H1 (cell line): ENCODE measurements around the gene ALDH3A1. TPM values are rescaled to one million over a fixed set of nuclear protein-coding genes. Genes with fewer than 3 reads are reported as not detected.

Experiments
- CTCF ChIA-PET: fragments of 300-600 bp; sonication (Branson Sonifier 250); formaldehyde crosslinking; loops from one replicate; lab custom pipeline; 2021; ENCODE audit not compliant: partially characterized antibody; lab: Charles Lee
- POLR2A ChIA-PET: fragments of 300-600 bp; sonication (Branson Sonifier 250); formaldehyde crosslinking; loops from one replicate; lab custom pipeline; 2021; ENCODE audit warnings: inconsistent platforms; ENCODE audit not compliant: partially characterized antibody; lab: Charles Lee
- DNase-seq, 2 experiments: peaks; one replicate each; pipeline versions ENCODE4 v3.0.0 to v3.0.0-alpha.2; 2010 to 2022; ENCODE audit warnings: low spot score in 2 of 2, low read depth in 1 of 2, mixed read lengths in 1 of 2
- FAIRE-seq: peaks from 2 replicates; lab custom pipeline; 2011; peaks lifted over from hg19 to GRCh38; lab: Jason Lieb, UNC
- H2AFZ ChIP-seq: 2 replicates; pipeline ENCODE4 v1.8.1; 2012; ENCODE audit warnings: low read length, inconsistent platforms
- H2AK5ac ChIP-seq: 2 replicates; pipeline ENCODE4 v1.6.1; 2013; ENCODE audit warnings: low read depth, low read length
- H2BK120ac ChIP-seq: replicated peaks from 2 replicates; pipeline ENCODE3; 2013; ENCODE audit warnings: low read depth, low read length, inconsistent platforms
- H2BK12ac ChIP-seq: 2 replicates; pipeline ENCODE4 v1.6.1; 2013; ENCODE audit warnings: low read depth, low read length
- H2BK15ac ChIP-seq: 2 replicates; pipeline ENCODE4 v1.6.1; 2013; ENCODE audit warnings: low read length
- H2BK20ac ChIP-seq: 2 replicates; pipeline ENCODE4 v1.6.1; 2013; ENCODE audit warnings: low read length
- H2BK5ac ChIP-seq: 2 replicates; pipeline ENCODE4 v1.6.1; 2013; ENCODE audit warnings: low read depth, low read length
- H3K14ac ChIP-seq: 2 replicates; pipeline ENCODE4 v1.6.1; 2013; ENCODE audit warnings: inconsistent platforms; ENCODE audit not compliant: insufficient read length
- H3K18ac ChIP-seq: 2 replicates; pipeline ENCODE4 v1.6.1; 2013; ENCODE audit warnings: low read length; ENCODE audit errors: extremely low read depth
- H3K23ac ChIP-seq: 2 replicates; pipeline ENCODE4 v1.6.1; 2013; ENCODE audit warnings: inconsistent platforms; ENCODE audit not compliant: insufficient read length
- H3K23me2 ChIP-seq: 2 replicates; pipeline ENCODE4 v1.6.1; 2013; ENCODE audit warnings: low read depth, low read length
- H3K27ac ChIP-seq: 2 replicates; pipeline ENCODE4 v1.6.1; 2011; ENCODE audit warnings: low read depth, low read length, inconsistent platforms
- H3K27me3 ChIP-seq, 4 experiments: replicated peaks in 1 of 4; 1 replicate in 1 of 4; 2 replicates in 3 of 4; pipeline versions ENCODE4 v1.6.1 to v1.8.1; 2011 to 2013; ENCODE audit warnings: low read length in 3 of 4, mild to moderate bottlenecking in 3 of 4, inconsistent platforms in 2 of 4, mixed read lengths in 2 of 4, moderate library complexity in 1 of 4; ENCODE audit not compliant: control insufficient read depth in 3 of 4, insufficient read depth in 3 of 4; ENCODE audit errors: extremely low read depth in 1 of 4
- H3K36me3 ChIP-seq, 4 experiments: 2 replicates each; pipeline versions ENCODE4 v1.6.1 to v1.8.1; 2011 to 2013; ENCODE audit warnings: mild to moderate bottlenecking in 4 of 4, low read length in 3 of 4, moderate library complexity in 2 of 4, control low read depth in 1 of 4, inconsistent platforms in 1 of 4; ENCODE audit not compliant: insufficient read depth in 4 of 4, control insufficient read depth in 2 of 4
- H3K4ac ChIP-seq: replicated peaks from 2 replicates; pipeline ENCODE3; 2013; ENCODE audit warnings: low read length, low read depth, mixed read lengths, inconsistent platforms; ENCODE audit not compliant: insufficient read length
- H3K4me1 ChIP-seq, 4 experiments: replicated peaks in 1 of 4; 1 replicate in 1 of 4; 2 replicates in 3 of 4; pipeline versions ENCODE4 v1.6.1 to v1.8.1; 2011 to 2013; ENCODE audit warnings: low read length in 3 of 4, inconsistent platforms in 2 of 4, mixed read lengths in 1 of 4; ENCODE audit not compliant: insufficient read depth in 4 of 4, control insufficient read depth in 3 of 4
- H3K4me2 ChIP-seq, 2 experiments: 2 replicates each; pipeline versions ENCODE4 v1.6.1 to v1.8.1; 2011 to 2013; ENCODE audit warnings: low read depth in 2 of 2, low read length in 2 of 2, control low read depth in 1 of 2, inconsistent platforms in 1 of 2, mild to moderate bottlenecking in 1 of 2; ENCODE audit not compliant: insufficient read depth in 1 of 2
- H3K4me3 ChIP-seq, 4 experiments: fragments of 200-600, 300-600 bp in 1 of 4; sonication (generic), shearing (Covaris generic), sonication (Bioruptor Twin) in 1 of 4; 2 replicates each; pipeline versions ENCODE4 v1.5.1 to v1.8.1; 2011 to 2016; ENCODE audit warnings: low read length in 4 of 4, low read depth in 3 of 4, control low read depth in 2 of 4, inconsistent platforms in 2 of 4, mild to moderate bottlenecking in 2 of 4, mixed read lengths in 1 of 4, moderate library complexity in 1 of 4; ENCODE audit not compliant: insufficient read depth in 2 of 4; ENCODE audit errors: extremely low read depth in 1 of 4
- H3K56ac ChIP-seq: replicated peaks from 2 replicates; pipeline ENCODE3; 2013; ENCODE audit warnings: low read depth, mild to moderate bottlenecking, mixed read lengths, low read length, inconsistent platforms; ENCODE audit not compliant: insufficient read length
- H3K79me1 ChIP-seq: 2 replicates; pipeline ENCODE4 v1.6.1; 2013; ENCODE audit warnings: low read depth, low read length, control low read depth
- H3K79me2 ChIP-seq, 2 experiments: 2 replicates each; pipeline versions ENCODE4 v1.6.1 to v1.8.1; 2012 to 2013; ENCODE audit warnings: low read length in 2 of 2, mild to moderate bottlenecking in 2 of 2, inconsistent platforms in 1 of 2; ENCODE audit not compliant: insufficient read depth in 2 of 2, control insufficient read depth in 1 of 2
- H3K9ac ChIP-seq, 4 experiments: replicated peaks in 1 of 4; 1 replicate in 1 of 4; 2 replicates in 3 of 4; pipeline versions ENCODE4 v1.6.1 to v1.8.1; 2011 to 2013; ENCODE audit warnings: low read depth in 3 of 4, low read length in 3 of 4, control low read depth in 2 of 4, mild to moderate bottlenecking in 2 of 4, moderate library complexity in 2 of 4, inconsistent platforms in 1 of 4; ENCODE audit errors: extremely low read depth in 1 of 4
- H3K9me3 ChIP-seq, 2 experiments: 2 replicates each; pipeline versions ENCODE4 v1.6.1 to v1.8.1; 2012 to 2013; ENCODE audit warnings: mild to moderate bottlenecking in 2 of 2, moderate library complexity in 2 of 2, control low read depth in 1 of 2, inconsistent platforms in 1 of 2, low read depth in 1 of 2, low read length in 1 of 2, mixed read lengths in 1 of 2; ENCODE audit not compliant: insufficient read depth in 2 of 2
- H4K20me1 ChIP-seq, 2 experiments: replicated peaks in 1 of 2; 2 replicates each; pipeline versions ENCODE3 to v1.8.1; 2011 to 2013; ENCODE audit warnings: inconsistent platforms in 2 of 2, low read length in 2 of 2, mild to moderate bottlenecking in 1 of 2; ENCODE audit not compliant: insufficient read depth in 2 of 2, control insufficient read depth in 1 of 2
- H4K5ac ChIP-seq: 2 replicates; pipeline ENCODE4 v1.6.1; 2013; ENCODE audit warnings: low read length, low read depth, mixed read lengths, inconsistent platforms; ENCODE audit not compliant: insufficient read length
- H4K8ac ChIP-seq: 2 replicates; pipeline ENCODE4 v1.8.0; 2013; ENCODE audit warnings: mild to moderate bottlenecking, moderate library complexity, low read length, inconsistent platforms; ENCODE audit not compliant: insufficient read depth; ENCODE audit errors: extremely low read depth
- H4K91ac ChIP-seq: replicated peaks from 2 replicates; pipeline ENCODE3; 2013; ENCODE audit warnings: low read length, mixed read lengths, inconsistent platforms; ENCODE audit not compliant: insufficient read length
- ATF2 ChIP-seq: IDR thresholded peaks from 2 replicates; pipeline ENCODE4 v1.6.1; 2012; ENCODE audit warnings: low read length, inconsistent platforms
- CBX5 ChIP-seq: fragments of 300-800, 300-1000 bp; sonication (generic); IDR thresholded peaks from 2 replicates; pipeline ENCODE4 v1.7.1; 2016; ENCODE audit warnings: antibody characterized with exemption, low read length, low read depth
- CHD1 ChIP-seq: IDR thresholded peaks from 2 replicates; pipeline ENCODE4 v1.6.1; 2012; ENCODE audit warnings: low read depth, low read length, improper control_type of control experiment
- CTBP2 ChIP-seq: IDR thresholded peaks from 2 replicates; pipeline ENCODE4 v1.7.0; 2011; ENCODE audit warnings: borderline replicate concordance, mild to moderate bottlenecking, moderate library complexity, mixed read lengths, low read length; ENCODE audit not compliant: insufficient read depth, insufficient read length
- CTCF ChIP-seq, 3 experiments: IDR thresholded peaks; 1 replicate in 2 of 3; 2 replicates in 1 of 3; pipeline versions ENCODE4 v1.5.1 to v1.6.1; 2011; ENCODE audit warnings: low read length in 3 of 3, mild to moderate bottlenecking in 3 of 3, inconsistent platforms in 2 of 3, low read depth in 1 of 3, moderate library complexity in 1 of 3; ENCODE audit not compliant: insufficient read depth in 1 of 3; ENCODE audit errors: control extremely low read depth in 1 of 3
- FOSL1 ChIP-seq: IDR thresholded peaks from 2 replicates; pipeline ENCODE4 v1.6.1; 2011; ENCODE audit warnings: mild to moderate bottlenecking, low read depth, low read length, moderate library complexity; ENCODE audit not compliant: insufficient read depth
- GTF2F1 ChIP-seq: IDR thresholded peaks from 2 replicates; pipeline ENCODE4 v1.6.1; 2012; ENCODE audit warnings: low read depth, low read length, improper control_type of control experiment, borderline replicate concordance
- KDM5A ChIP-seq: fragments of 200-600 bp; IDR thresholded peaks from 2 replicates; pipeline ENCODE4 v1.7.1; 2012; ENCODE audit warnings: mild to moderate bottlenecking, low read length, inconsistent platforms, mixed read lengths
- RBBP5 ChIP-seq: IDR thresholded peaks from 2 replicates; pipeline ENCODE4 v1.7.1; 2012; ENCODE audit warnings: low read depth, mild to moderate bottlenecking, inconsistent platforms, low read length, moderate library complexity, borderline replicate concordance
- TAF7 ChIP-seq: optimal IDR thresholded peaks from 2 replicates; pipeline ENCODE3; 2011; ENCODE audit warnings: low read depth, mild to moderate bottlenecking, inconsistent platforms, low read length, moderate library complexity, borderline replicate concordance
- WGBS, 2 experiments: shearing (Covaris generic) in 1 of 2; methylation state at CpG; one replicate each; pipeline versions ENCODE4 v1.1.6 to v1.1.7; 2013 to 2015; ENCODE audit warnings: low lambda C conversion rate in 2 of 2, mixed read lengths in 2 of 2, inconsistent platforms in 1 of 2, low coverage in 1 of 2, missing lambda C conversion rate in 1 of 2; ENCODE audit not compliant: insufficient replicate concordance in 2 of 2, insufficient coverage in 1 of 2, insufficient read length in 1 of 2; ENCODE audit errors: extremely low coverage in 1 of 2, missing lambda C conversion rate in 1 of 2; 5-methylcytosine and 5-hydroxymethylcytosine counted together
- polyA plus RNA-seq, 7 experiments: library from polyadenylated mRNA; depleted of rRNA in 3 of 7; stranded (reverse) in 5 of 7; unstranded in 2 of 7; fragments of >200 nt in 5 of 7; fragments of 200-250 nt in 2 of 7; gene quantifications; 1 replicate in 5 of 7; 2 replicates in 1 of 7; 4 replicates in 1 of 7; pipeline versions ENCODE4 v1.2.1 to v1.2.3, GENCODE V29; 2011 to 2013; ENCODE audit warnings: missing spikeins in 2 of 7, mixed read lengths in 2 of 7
- total RNA-seq: library from RNA; stranded (reverse); fragmentation: NEBNext Ultra II Directional; extraction: Animal tissue kit (Norgen Biotek cat#: 25700); gene quantifications from 2 replicates; pipeline ENCODE4 v1.2.1, GENCODE V29; 2021

The ALDH3A1 gene
- total and polyA plus RNA-seq, 2 of the 8 experiments (the other 6 are each of a cell fraction or from before 2014, with no cell fraction given) = 0.37 to 1.4 TPM

GRCh38 chr17:19796457-19796856 is 48.4 kb upstream of the ALDH3A1 start:
- H2BK12ac ChIP-seq = no peak overlapping the region
- H2BK5ac ChIP-seq = no peak overlapping the region
- no peak overlapping the region for H3K4ac ChIP-seq
- H3K4me1 ChIP-seq = no peaks in the 10 kb centered on the region
- no peak for TF ChIP-seq ATF2
- no peak for TF ChIP-seq RBBP5
- no peak for TF ChIP-seq CTCF (IDR thresholded peaks at IDR 0.05; ENCODE audit: control extremely low read depth in 1 of 3, insufficient read depth in 1 of 3, low read depth in 1 of 3, low read length in 3 of 3)
- no peak for TF ChIP-seq CHD1
- TF ChIP-seq GTF2F1 = no peak
- no peak for TF ChIP-seq CTBP2
- TF ChIP-seq FOSL1 = no peak
- TF ChIP-seq KDM5A = no peak
- TF ChIP-seq CBX5 = no peak
- TF ChIP-seq TAF7 = no peak
- H4K91ac ChIP-seq = no peak overlapping the region
- ChIA-PET CTCF (no interaction called here), POLR2A (no interaction called here)
- H3K4me3 ChIP-seq = no peak overlapping the region
- no peak overlapping the region for H3K23ac ChIP-seq
- H4K8ac ChIP-seq = no peak overlapping the region
- H2BK120ac ChIP-seq = no peak overlapping the region
- H3K27ac ChIP-seq = no peak overlapping the region
- peaks cover 0 to 18% (median 8%) of the 10 kb centered on the region in 4 experiments; a peak in 4 of 8 replicates for H3K36me3 ChIP-seq
- no peak overlapping the region for H3K14ac ChIP-seq
- no peak overlapping the region for H2BK20ac ChIP-seq
- H2AK5ac ChIP-seq = no peak overlapping the region
- H2BK15ac ChIP-seq = no peak overlapping the region
- no peak overlapping the region for H3K56ac ChIP-seq
- no peak overlapping the region for H3K9ac ChIP-seq
- H3K23me2 ChIP-seq = no peaks in the 10 kb centered on the region
- peaks cover 5 to 14% of the 10 kb centered on the region in 2 experiments for H3K9me3 ChIP-seq
- no peak overlapping the region for H2AFZ ChIP-seq
- no peak overlapping the region for H4K5ac ChIP-seq
- no peaks in the 10 kb centered on the region for H3K79me1 ChIP-seq
- 96% methylated on average over 4 of the region's 4 CpGs; no CpG with 5 or more reads in 1 of the 2 experiments for WGBS, 2 experiments
- no peak for DNase-seq
- H3K27me3 ChIP-seq = no peaks in the 10 kb centered on the region
- no peak for FAIRE-seq
- H3K18ac ChIP-seq = no peak overlapping the region
- H3K79me2 ChIP-seq = no peaks in the 10 kb centered on the region
- no peak overlapping the region for H3K4me2 ChIP-seq
- no peaks in the 10 kb centered on the region for H4K20me1 ChIP-seq
